HEK293 (cell line): Measurements from ENCODE around the gene MYH7B.

Source experiments
- CTCF ChIA-PET: fragments of 350-600 bp; formaldehyde crosslinking; extraction: SDS; loops from one replicate; lab custom pipeline; 2021; ENCODE audit warnings: antibody characterized with exemption; lab: Yijun Ruan, JAX
- POLR2A ChIA-PET: fragments of 300-600 bp; formaldehyde crosslinking; extraction: SDS; loops from one replicate; lab custom pipeline; 2020; ENCODE audit warnings: antibody characterized with exemption, inconsistent platforms; lab: Yijun Ruan, JAX
- H3K27ac ChIP-seq: fragments of 200-500 bp; sonication (Bioruptor generic); 2 replicates; pipeline ENCODE4 v1.5.1; 2014; ENCODE audit warnings: low read depth, low read length, control low read depth, inconsistent platforms; ENCODE audit errors: extremely low read depth
- H3K36me3 ChIP-seq, 2 experiments: fragments of 200-500 bp in 1 of 2; sonication (Bioruptor generic) in 1 of 2; 1 replicate in 1 of 2; 2 replicates in 1 of 2; pipeline ENCODE4 v1.5.1; 2014 to 2017; ENCODE audit warnings: inconsistent platforms in 2 of 2, low read length in 2 of 2; ENCODE audit not compliant: control insufficient read depth in 2 of 2, insufficient read depth in 1 of 2
- H3K4me1 ChIP-seq: fragments of 200-500 bp; sonication (Bioruptor generic); 2 replicates; pipeline ENCODE4 v1.5.1; 2014; ENCODE audit warnings: mild to moderate bottlenecking, low read length, inconsistent platforms; ENCODE audit not compliant: control insufficient read depth, insufficient read depth
- H3K4me3 ChIP-seq: 2 replicates; pipeline ENCODE4 v1.5.1; 2011; ENCODE audit warnings: low read depth, mild to moderate bottlenecking, control low read depth, low read length, moderate library complexity
- H3K9me3 ChIP-seq: fragments of 200-500 bp; sonication (Bioruptor generic); 2 replicates; pipeline ENCODE4 v1.5.1; 2014; ENCODE audit warnings: low read depth, low read length, inconsistent platforms; ENCODE audit not compliant: control insufficient read depth, insufficient read depth
- GLIS2 ChIP-seq: fragments of 450-650 bp; formaldehyde crosslinking; IDR thresholded peaks from 2 replicates; pipeline ENCODE4 v1.5.1; 2016; ENCODE audit warnings: missing biosample characterization, missing genetic modification characterization
- KLF1 ChIP-seq: fragments of 450-650 bp; formaldehyde crosslinking; IDR thresholded peaks from 2 replicates; pipeline ENCODE4 v1.5.1; 2016; ENCODE audit warnings: missing biosample characterization, missing genetic modification characterization
- RBAK ChIP-seq: fragments of 450-650 bp; formaldehyde crosslinking; IDR thresholded peaks from 2 replicates; pipeline ENCODE4 v1.5.1; 2016; ENCODE audit warnings: missing biosample characterization, missing genetic modification characterization
- SP3 ChIP-seq: fragments of 450-650 bp; formaldehyde crosslinking; IDR thresholded peaks from 2 replicates; pipeline ENCODE4 v1.5.1; 2016; ENCODE audit warnings: missing biosample characterization, missing genetic modification characterization
- ZBTB21 ChIP-seq: fragments of 450-650 bp; formaldehyde crosslinking; IDR thresholded peaks from 2 replicates; pipeline ENCODE4 v1.5.1; 2017; ENCODE audit warnings: missing biosample characterization, missing genetic modification characterization
- ZNF114 ChIP-seq: fragments of 450-650 bp; formaldehyde crosslinking; IDR thresholded peaks from 2 replicates; pipeline ENCODE4 v1.5.0; 2017; ENCODE audit warnings: missing biosample characterization, missing genetic modification characterization
- ZNF184 ChIP-seq: fragments of 450-650 bp; IDR thresholded peaks from 2 replicates; pipeline ENCODE4 v1.5.1; 2018; ENCODE audit warnings: missing biosample characterization, mild to moderate bottlenecking, missing genetic modification characterization
- ZNF48 ChIP-seq: fragments of 450-650 bp; formaldehyde crosslinking; IDR thresholded peaks from 2 replicates; pipeline ENCODE4 v1.5.1; 2016; ENCODE audit warnings: missing biosample characterization, missing genetic modification characterization
- ZNF488 ChIP-seq: fragments of 450-650 bp; formaldehyde crosslinking; IDR thresholded peaks from 2 replicates; pipeline ENCODE4 v1.5.1; 2016; ENCODE audit warnings: missing biosample characterization, missing genetic modification characterization
- ZNF639 ChIP-seq: fragments of 450-650 bp; formaldehyde crosslinking; IDR thresholded peaks from 2 replicates; pipeline ENCODE4 v1.5.1; 2016; ENCODE audit warnings: missing biosample characterization, missing genetic modification characterization
- ZNF791 ChIP-seq: fragments of 450-650 bp; formaldehyde crosslinking; IDR thresholded peaks from 2 replicates; pipeline ENCODE4 v1.5.1; 2016; ENCODE audit warnings: missing biosample characterization, missing genetic modification characterization
- ZNF837 ChIP-seq: fragments of 450-650 bp; formaldehyde crosslinking; IDR thresholded peaks from 2 replicates; pipeline ENCODE4 v1.5.1; 2016; ENCODE audit warnings: missing biosample characterization, missing genetic modification characterization
- TF ChIP-seq, protein P1 (sequence below): fragments of 450-650 bp; formaldehyde crosslinking; IDR thresholded peaks from 2 replicates; pipeline ENCODE4 v1.5.1; 2016; ENCODE audit warnings: missing biosample characterization, missing genetic modification characterization
- TF ChIP-seq, protein P2 (sequence below): fragments of 450-650 bp; formaldehyde crosslinking; IDR thresholded peaks from 2 replicates; pipeline ENCODE4 v1.5.1; 2017; ENCODE audit warnings: missing biosample characterization, missing genetic modification characterization
- TF ChIP-seq, protein P3 (sequence below): fragments of 450-650 bp; formaldehyde crosslinking; IDR thresholded peaks from 2 replicates; pipeline ENCODE4 v1.5.1; 2016; ENCODE audit warnings: missing biosample characterization, missing genetic modification characterization, low read depth

The MYH7B gene

GRCh38 chr20:34992751-34993417, 37.2 kb downstream of the MYH7B start:
- no peaks in the 10 kb centered on the region for H3K4me1 ChIP-seq
- no peak overlapping the region for H3K4me3 ChIP-seq
- no peak for TF ChIP-seq SP3 (tag by site-specific recombination)
- peak; percentile 33; the same call in 1 of the 2 replicates for TF ChIP-seq KLF1 (tag by site-specific recombination)
- H3K27ac ChIP-seq, result no peak overlapping the region
- CTCF ChIA-PET, result interaction anchor here (0.6 to 1.7 kb wide), 2 partner anchors 119 to 410 kb away, joined by 3 to 5 read pairs; no protein-coding TSS in a partner anchor
- POLR2A ChIA-PET, result no interaction called here
- no peaks in the 10 kb centered on the region for H3K9me3 ChIP-seq
- H3K36me3 ChIP-seq, result peaks cover 0 to 44% of the 10 kb centered on the region in 2 experiments; a peak in 1 of 3 replicates

GRCh38 chr20:34993941-34994508, 38.4 kb downstream of the MYH7B start:
- Histone ChIP-seq H3K27ac (no peak overlapping the region), H3K9me3 (no peaks in the 10 kb centered on the region), H3K4me1 (no peaks in the 10 kb centered on the region), H3K36me3 (peaks cover 0 to 55% of the 10 kb centered on the region in 2 experiments; a peak in 1 of 3 replicates), H3K4me3 (no peak overlapping the region)
- ChIA-PET CTCF (interaction anchor here (1.2 to 1.7 kb wide), 2 partner anchors 10 to 120 kb away, joined by 3 to 5 read pairs; no protein-coding TSS in a partner anchor), POLR2A (no interaction called here)
- TF ChIP-seq ZNF114 (tag by site-specific recombination) (no peak), ZNF184 (no peak)

GRCh38 chr20:34994509-34995131, 39.0 kb downstream of the MYH7B start:
- H3K27ac ChIP-seq, result no peak overlapping the region
- ChIA-PET POLR2A (no interaction called here), CTCF (interaction anchor here (1.2 to 1.7 kb wide), 2 partner anchors 11 to 120 kb away, joined by 3 to 5 read pairs; no protein-coding TSS in a partner anchor)
- H3K4me1 ChIP-seq, result no peaks in the 10 kb centered on the region
- no peak overlapping the region for H3K4me3 ChIP-seq
- TF ChIP-seq RBAK, result no peak
- TF ChIP-seq, protein P1, sequence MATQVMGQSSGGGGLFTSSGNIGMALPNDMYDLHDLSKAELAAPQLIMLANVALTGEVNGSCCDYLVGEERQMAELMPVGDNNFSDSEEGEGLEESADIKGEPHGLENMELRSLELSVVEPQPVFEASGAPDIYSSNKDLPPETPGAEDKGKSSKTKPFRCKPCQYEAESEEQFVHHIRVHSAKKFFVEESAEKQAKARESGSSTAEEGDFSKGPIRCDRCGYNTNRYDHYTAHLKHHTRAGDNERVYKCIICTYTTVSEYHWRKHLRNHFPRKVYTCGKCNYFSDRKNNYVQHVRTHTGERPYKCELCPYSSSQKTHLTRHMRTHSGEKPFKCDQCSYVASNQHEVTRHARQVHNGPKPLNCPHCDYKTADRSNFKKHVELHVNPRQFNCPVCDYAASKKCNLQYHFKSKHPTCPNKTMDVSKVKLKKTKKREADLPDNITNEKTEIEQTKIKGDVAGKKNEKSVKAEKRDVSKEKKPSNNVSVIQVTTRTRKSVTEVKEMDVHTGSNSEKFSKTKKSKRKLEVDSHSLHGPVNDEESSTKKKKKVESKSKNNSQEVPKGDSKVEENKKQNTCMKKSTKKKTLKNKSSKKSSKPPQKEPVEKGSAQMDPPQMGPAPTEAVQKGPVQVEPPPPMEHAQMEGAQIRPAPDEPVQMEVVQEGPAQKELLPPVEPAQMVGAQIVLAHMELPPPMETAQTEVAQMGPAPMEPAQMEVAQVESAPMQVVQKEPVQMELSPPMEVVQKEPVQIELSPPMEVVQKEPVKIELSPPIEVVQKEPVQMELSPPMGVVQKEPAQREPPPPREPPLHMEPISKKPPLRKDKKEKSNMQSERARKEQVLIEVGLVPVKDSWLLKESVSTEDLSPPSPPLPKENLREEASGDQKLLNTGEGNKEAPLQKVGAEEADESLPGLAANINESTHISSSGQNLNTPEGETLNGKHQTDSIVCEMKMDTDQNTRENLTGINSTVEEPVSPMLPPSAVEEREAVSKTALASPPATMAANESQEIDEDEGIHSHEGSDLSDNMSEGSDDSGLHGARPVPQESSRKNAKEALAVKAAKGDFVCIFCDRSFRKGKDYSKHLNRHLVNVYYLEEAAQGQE (tag by site-specific recombination), result no peak
- TF ChIP-seq ZNF48, result no peak
- H3K36me3 ChIP-seq, result peaks cover 0 to 60% of the 10 kb centered on the region in 2 experiments; a peak in 1 of 3 replicates
- H3K9me3 ChIP-seq, result no peaks in the 10 kb centered on the region

DNA sequence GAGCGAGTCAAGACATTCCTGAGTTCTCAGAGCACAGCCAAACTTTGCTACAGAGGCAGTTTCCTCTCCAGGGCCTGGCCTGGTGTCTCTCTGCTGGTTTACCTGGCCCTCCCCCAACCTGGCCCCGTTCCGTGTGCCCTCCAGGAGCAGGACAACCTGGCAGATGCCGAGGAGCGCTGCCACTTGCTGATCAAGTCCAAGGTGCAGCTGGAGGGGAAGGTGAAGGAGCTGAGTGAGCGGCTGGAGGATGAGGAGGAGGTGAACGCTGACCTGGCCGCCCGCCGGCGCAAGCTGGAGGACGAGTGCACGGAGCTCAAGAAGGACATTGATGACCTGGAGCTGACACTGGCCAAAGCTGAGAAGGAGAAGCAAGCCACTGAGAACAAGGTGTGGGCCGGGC, 39.5 kb downstream of the MYH7B start:
- H3K4me1 ChIP-seq, result no peaks in the 10 kb centered on the region
- no peaks in the 10 kb centered on the region for H3K9me3 ChIP-seq
- CTCF ChIA-PET, result no interaction called here
- H3K36me3 ChIP-seq, result peaks cover 0 to 66% of the 10 kb centered on the region in 2 experiments; a peak in 1 of 3 replicates
- POLR2A ChIA-PET, result no interaction called here
- H3K4me3 ChIP-seq, result no peak overlapping the region
- no peak overlapping the region for H3K27ac ChIP-seq
- TF ChIP-seq, protein P2, sequence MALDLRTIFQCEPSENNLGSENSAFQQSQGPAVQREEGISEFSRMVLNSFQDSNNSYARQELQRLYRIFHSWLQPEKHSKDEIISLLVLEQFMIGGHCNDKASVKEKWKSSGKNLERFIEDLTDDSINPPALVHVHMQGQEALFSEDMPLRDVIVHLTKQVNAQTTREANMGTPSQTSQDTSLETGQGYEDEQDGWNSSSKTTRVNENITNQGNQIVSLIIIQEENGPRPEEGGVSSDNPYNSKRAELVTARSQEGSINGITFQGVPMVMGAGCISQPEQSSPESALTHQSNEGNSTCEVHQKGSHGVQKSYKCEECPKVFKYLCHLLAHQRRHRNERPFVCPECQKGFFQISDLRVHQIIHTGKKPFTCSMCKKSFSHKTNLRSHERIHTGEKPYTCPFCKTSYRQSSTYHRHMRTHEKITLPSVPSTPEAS (tag by site-specific recombination), result no peak
- TF ChIP-seq ZNF488 (tag by site-specific recombination) (no peak), SP3 (tag by site-specific recombination) (no peak), ZBTB21 (tag by site-specific recombination) (no peak), GLIS2 (tag by site-specific recombination) (no peak), ZNF639 (tag by site-specific recombination) (no peak), ZNF791 (tag by site-specific recombination) (no peak), ZNF837 (tag by site-specific recombination) (no peak)
- TF ChIP-seq, protein P3, sequence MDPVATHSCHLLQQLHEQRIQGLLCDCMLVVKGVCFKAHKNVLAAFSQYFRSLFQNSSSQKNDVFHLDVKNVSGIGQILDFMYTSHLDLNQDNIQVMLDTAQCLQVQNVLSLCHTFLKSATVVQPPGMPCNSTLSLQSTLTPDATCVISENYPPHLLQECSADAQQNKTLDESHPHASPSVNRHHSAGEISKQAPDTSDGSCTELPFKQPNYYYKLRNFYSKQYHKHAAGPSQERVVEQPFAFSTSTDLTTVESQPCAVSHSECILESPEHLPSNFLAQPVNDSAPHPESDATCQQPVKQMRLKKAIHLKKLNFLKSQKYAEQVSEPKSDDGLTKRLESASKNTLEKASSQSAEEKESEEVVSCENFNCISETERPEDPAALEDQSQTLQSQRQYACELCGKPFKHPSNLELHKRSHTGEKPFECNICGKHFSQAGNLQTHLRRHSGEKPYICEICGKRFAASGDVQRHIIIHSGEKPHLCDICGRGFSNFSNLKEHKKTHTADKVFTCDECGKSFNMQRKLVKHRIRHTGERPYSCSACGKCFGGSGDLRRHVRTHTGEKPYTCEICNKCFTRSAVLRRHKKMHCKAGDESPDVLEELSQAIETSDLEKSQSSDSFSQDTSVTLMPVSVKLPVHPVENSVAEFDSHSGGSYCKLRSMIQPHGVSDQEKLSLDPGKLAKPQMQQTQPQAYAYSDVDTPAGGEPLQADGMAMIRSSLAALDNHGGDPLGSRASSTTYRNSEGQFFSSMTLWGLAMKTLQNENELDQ, result no peak
